ENCODE results near the gene PTPN4. TPM values are rescaled to one million over a fixed set of nuclear protein-coding genes. Genes with fewer than 3 reads are reported as not detected.

The PTPN4 gene
- total and polyA plus RNA-seq, 2 experiments from 2014 or later, result 41.6 to 90.4 TPM

DNA sequence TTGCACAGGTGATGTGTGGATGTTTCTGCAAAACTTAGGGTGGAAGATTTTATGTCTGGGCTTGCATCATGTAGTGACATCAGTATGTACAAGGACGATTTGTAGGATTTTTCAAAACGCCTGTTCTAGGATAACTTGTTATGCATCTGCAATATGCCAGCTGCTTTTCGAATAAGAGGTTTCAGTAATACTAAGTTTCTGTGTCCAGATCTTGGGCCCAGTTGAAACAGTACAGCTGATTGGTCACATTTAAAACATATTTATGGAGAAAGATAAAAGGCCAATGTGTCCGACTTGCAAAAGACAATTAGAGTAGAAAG, 1.2 kb downstream of the PTPN4 start (continued):
- no peak for TF ChIP-seq ZNF114 (CRISPR knock-in tag; IDR thresholded peaks at IDR 0.05)

DNA sequence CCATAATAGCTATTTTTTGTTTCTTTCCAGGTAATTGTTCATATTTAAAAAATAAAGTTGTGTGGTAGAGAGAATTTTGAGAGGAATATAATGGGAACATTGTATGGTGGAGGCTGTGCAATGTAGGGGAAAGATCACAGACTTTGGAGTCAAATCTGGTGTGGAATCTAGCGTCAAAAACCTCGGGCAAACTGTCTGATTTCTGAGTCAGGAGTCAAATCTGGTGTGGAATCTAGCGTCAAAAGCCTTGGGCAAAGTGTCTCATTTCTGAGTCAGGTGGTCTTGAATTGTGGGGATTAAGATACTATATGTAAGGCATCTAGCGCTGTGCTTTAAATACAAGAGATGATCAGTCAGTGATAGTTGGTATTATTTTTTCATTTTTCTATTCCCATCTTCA, 5.1 kb downstream of the PTPN4 start:
- Mint-ChIP-seq H3K4me1 (peaks cover 34% of the 10 kb centered on the region), H3K4me3 (peak overlapping the region; percentile 43), H3K27me3 (ENCODE audit: insufficient read depth, low read depth, poor library complexity) (peaks cover 2% of the 10 kb centered on the region), H3K9me3 (no peaks in the 10 kb centered on the region), H3K36me3 (ENCODE audit: low read depth) (no peaks in the 10 kb centered on the region), H3K27ac (peak overlapping the region; percentile 17; the same call in 1 of the 2 replicates)
- H4K20me1 ChIP-seq (replicated peaks; ENCODE audit: insufficient read depth), result peaks cover 28% of the 10 kb centered on the region
- H3K79me2 ChIP-seq (replicated peaks; ENCODE audit: insufficient read depth), result peaks cover 96% of the 10 kb centered on the region
- ATAC-seq (no peak), DNase-seq (ENCODE audit: low spot score) (no peak)
- H2AFZ ChIP-seq, result no peak overlapping the region
- H3K4me1 ChIP-seq (ENCODE audit: insufficient read depth), result peaks cover 48% of the 10 kb centered on the region
- no peaks in the 10 kb centered on the region for H3K9me2 ChIP-seq (ENCODE audit: insufficient read depth)
- H3K4me2 ChIP-seq, result peak overlapping the region; percentile 82; the same call in 1 of the 2 replicates
- no peak overlapping the region for H3K4me3 ChIP-seq
- H3K36me3 ChIP-seq (ENCODE audit: insufficient read depth), result no peaks in the 10 kb centered on the region
- TF ChIP-seq ZNF331 (CRISPR knock-in tag; IDR thresholded peaks at IDR 0.05; ENCODE audit: low read depth), result no peak
- TF ChIP-seq, protein P1, sequence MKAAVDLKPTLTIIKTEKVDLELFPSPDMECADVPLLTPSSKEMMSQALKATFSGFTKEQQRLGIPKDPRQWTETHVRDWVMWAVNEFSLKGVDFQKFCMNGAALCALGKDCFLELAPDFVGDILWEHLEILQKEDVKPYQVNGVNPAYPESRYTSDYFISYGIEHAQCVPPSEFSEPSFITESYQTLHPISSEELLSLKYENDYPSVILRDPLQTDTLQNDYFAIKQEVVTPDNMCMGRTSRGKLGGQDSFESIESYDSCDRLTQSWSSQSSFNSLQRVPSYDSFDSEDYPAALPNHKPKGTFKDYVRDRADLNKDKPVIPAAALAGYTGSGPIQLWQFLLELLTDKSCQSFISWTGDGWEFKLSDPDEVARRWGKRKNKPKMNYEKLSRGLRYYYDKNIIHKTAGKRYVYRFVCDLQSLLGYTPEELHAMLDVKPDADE (IDR thresholded peaks at IDR 0.05), result no peak
- TF ChIP-seq STAT1 (IDR thresholded peaks at IDR 0.05; ENCODE audit: unreplicated experiment), result no peak
- no peak for TF ChIP-seq ZNF114 (CRISPR knock-in tag; IDR thresholded peaks at IDR 0.05)
- TF ChIP-seq POLR2AphosphoS5 (IDR thresholded peaks at IDR 0.05; ENCODE audit: low read depth), result no peak
- TF ChIP-seq CTCF (conservative IDR thresholded peaks at IDR 0.05; ENCODE audit: low read depth in 2 of 2), result no peak
- TF ChIP-seq NANOG (IDR thresholded peaks at IDR 0.05; ENCODE audit: borderline replicate concordance), result no peak
- TF ChIP-seq CREB1 (CRISPR knock-in tag; IDR thresholded peaks at IDR 0.05; ENCODE audit: low read depth), result no peak
- TF ChIP-seq, protein P2, sequence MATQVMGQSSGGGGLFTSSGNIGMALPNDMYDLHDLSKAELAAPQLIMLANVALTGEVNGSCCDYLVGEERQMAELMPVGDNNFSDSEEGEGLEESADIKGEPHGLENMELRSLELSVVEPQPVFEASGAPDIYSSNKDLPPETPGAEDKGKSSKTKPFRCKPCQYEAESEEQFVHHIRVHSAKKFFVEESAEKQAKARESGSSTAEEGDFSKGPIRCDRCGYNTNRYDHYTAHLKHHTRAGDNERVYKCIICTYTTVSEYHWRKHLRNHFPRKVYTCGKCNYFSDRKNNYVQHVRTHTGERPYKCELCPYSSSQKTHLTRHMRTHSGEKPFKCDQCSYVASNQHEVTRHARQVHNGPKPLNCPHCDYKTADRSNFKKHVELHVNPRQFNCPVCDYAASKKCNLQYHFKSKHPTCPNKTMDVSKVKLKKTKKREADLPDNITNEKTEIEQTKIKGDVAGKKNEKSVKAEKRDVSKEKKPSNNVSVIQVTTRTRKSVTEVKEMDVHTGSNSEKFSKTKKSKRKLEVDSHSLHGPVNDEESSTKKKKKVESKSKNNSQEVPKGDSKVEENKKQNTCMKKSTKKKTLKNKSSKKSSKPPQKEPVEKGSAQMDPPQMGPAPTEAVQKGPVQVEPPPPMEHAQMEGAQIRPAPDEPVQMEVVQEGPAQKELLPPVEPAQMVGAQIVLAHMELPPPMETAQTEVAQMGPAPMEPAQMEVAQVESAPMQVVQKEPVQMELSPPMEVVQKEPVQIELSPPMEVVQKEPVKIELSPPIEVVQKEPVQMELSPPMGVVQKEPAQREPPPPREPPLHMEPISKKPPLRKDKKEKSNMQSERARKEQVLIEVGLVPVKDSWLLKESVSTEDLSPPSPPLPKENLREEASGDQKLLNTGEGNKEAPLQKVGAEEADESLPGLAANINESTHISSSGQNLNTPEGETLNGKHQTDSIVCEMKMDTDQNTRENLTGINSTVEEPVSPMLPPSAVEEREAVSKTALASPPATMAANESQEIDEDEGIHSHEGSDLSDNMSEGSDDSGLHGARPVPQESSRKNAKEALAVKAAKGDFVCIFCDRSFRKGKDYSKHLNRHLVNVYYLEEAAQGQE (IDR thresholded peaks at IDR 0.05; ENCODE audit: unreplicated experiment), result no peak
- TF ChIP-seq EZH2 (IDR thresholded peaks at IDR 0.05; ENCODE audit: low read depth, unreplicated experiment), result no peak
- TF ChIP-seq, protein P3, sequence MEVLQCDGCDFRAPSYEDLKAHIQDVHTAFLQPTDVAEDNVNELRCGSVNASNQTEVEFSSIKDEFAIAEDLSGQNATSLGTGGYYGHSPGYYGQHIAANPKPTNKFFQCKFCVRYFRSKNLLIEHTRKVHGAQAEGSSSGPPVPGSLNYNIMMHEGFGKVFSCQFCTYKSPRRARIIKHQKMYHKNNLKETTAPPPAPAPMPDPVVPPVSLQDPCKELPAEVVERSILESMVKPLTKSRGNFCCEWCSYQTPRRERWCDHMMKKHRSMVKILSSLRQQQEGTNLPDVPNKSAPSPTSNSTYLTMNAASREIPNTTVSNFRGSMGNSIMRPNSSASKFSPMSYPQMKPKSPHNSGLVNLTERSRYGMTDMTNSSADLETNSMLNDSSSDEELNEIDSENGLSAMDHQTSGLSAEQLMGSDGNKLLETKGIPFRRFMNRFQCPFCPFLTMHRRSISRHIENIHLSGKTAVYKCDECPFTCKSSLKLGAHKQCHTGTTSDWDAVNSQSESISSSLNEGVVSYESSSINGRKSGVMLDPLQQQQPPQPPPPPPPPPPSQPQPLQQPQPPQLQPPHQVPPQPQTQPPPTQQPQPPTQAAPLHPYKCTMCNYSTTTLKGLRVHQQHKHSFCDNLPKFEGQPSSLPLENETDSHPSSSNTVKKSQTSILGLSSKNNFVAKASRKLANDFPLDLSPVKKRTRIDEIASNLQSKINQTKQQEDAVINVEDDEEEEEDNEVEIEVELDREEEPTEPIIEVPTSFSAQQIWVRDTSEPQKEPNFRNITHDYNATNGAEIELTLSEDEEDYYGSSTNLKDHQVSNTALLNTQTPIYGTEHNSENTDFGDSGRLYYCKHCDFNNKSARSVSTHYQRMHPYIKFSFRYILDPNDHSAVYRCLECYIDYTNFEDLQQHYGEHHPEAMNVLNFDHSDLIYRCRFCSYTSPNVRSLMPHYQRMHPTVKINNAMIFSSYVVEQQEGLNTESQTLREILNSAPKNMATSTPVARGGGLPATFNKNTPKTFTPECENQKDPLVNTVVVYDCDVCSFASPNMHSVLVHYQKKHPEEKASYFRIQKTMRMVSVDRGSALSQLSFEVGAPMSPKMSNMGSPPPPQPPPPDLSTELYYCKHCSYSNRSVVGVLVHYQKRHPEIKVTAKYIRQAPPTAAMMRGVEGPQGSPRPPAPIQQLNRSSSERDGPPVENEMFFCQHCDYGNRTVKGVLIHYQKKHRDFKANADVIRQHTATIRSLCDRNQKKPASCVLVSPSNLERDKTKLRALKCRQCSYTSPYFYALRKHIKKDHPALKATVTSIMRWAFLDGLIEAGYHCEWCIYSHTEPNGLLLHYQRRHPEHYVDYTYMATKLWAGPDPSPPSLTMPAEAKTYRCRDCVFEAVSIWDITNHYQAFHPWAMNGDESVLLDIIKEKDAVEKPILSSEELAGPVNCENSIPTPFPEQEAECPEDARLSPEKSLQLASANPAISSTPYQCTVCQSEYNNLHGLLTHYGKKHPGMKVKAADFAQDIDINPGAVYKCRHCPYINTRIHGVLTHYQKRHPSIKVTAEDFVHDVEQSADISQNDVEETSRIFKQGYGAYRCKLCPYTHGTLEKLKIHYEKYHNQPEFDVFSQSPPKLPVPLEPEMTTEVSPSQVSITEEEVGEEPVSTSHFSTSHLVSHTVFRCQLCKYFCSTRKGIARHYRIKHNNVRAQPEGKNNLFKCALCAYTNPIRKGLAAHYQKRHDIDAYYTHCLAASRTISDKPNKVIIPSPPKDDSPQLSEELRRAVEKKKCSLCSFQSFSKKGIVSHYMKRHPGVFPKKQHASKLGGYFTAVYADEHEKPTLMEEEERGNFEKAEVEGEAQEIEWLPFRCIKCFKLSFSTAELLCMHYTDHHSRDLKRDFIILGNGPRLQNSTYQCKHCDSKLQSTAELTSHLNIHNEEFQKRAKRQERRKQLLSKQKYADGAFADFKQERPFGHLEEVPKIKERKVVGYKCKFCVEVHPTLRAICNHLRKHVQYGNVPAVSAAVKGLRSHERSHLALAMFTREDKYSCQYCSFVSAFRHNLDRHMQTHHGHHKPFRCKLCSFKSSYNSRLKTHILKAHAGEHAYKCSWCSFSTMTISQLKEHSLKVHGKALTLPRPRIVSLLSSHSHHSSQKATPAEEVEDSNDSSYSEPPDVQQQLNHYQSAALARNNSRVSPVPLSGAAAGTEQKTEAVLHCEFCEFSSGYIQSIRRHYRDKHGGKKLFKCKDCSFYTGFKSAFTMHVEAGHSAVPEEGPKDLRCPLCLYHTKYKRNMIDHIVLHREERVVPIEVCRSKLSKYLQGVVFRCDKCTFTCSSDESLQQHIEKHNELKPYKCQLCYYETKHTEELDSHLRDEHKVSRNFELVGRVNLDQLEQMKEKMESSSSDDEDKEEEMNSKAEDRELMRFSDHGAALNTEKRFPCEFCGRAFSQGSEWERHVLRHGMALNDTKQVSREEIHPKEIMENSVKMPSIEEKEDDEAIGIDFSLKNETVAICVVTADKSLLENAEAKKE (CRISPR knock-in tag; IDR thresholded peaks at IDR 0.05), result no peak
- TF ChIP-seq EZH2phosphoT487 (IDR thresholded peaks at IDR 0.05; ENCODE audit: unreplicated experiment), result no peak
- H3K27me3 ChIP-seq (ENCODE audit: insufficient read depth), result no peaks in the 10 kb centered on the region
- no peaks in the 10 kb centered on the region for H3F3A ChIP-seq (replicated peaks; ENCODE audit: low read depth)
- H3K27ac ChIP-seq (ENCODE audit: low read depth), result no peak overlapping the region

Data from GM23338 (cell line).